Neural progenitor cell (in vitro differentiated cells): ENCODE data around the gene MYOM1.

Experiments
- CTCF ChIP-seq: fragments of 200-600 bp; sonication (generic); IDR thresholded peaks from 2 replicates; pipeline ENCODE4 v1.5.1; 2017; ENCODE audit warnings: antibody characterized with exemption, mild to moderate bottlenecking
- EZH2 ChIP-seq: fragments of 200-600 bp; sonication (generic); IDR thresholded peaks from 2 replicates; pipeline ENCODE4 v1.6.1; 2017; ENCODE audit warnings: antibody characterized with exemption, mild to moderate bottlenecking, moderate library complexity
- EZH2phosphoT487 ChIP-seq: fragments of 200-600 bp; sonication (generic); IDR thresholded peaks from 2 replicates; pipeline ENCODE4 v1.6.1; 2017; ENCODE audit warnings: antibody characterized with exemption

- TF ChIP-seq CTCF: no peak
- TF ChIP-seq EZH2: no peak
- TF ChIP-seq EZH2phosphoT487: no peak
These were observed 135.6 kb downstream of the MYOM1 start for GRCh38 chr18:3084206-3084605.
